ENCODE data around the gene BCR. TPM values are rescaled to one million over a fixed set of nuclear protein-coding genes. Genes with fewer than 3 reads are reported as not detected.

The BCR gene
- total and polyA plus RNA-seq, 2 experiments from 2014 or later, result 38.8 to 42.2 TPM

DNA sequence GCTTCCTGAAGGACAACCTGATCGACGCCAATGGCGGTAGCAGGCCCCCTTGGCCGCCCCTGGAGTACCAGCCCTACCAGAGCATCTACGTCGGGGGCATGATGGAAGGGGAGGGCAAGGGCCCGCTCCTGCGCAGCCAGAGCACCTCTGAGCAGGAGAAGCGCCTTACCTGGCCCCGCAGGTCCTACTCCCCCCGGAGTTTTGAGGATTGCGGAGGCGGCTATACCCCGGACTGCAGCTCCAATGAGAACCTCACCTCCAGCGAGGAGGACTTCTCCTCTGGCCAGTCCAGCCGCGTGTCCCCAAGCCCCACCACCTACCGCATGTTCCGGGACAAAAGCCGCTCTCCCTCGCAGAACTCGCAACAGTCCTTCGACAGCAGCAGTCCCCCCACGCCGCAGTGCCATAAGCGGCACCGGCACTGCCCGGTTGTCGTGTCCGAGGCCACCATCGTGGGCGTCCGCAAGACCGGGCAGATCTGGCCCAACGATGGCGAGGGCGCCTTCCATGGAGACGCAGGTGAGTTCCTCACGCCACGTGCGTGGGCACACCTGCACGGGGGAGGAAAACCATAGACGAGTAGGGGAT lies 1.5 kb downstream of the BCR start:
- Histone ChIP-seq H3K27ac (no peak overlapping the region), H2AFZ (no peak overlapping the region), H3K4me2 (peak overlapping the region; percentile 97), H3K27me3 (no peaks in the 10 kb centered on the region), H3K79me2 (peaks cover 57% of the 10 kb centered on the region), H3K4me1 (ENCODE audit: insufficient read depth) (peaks cover 51% of the 10 kb centered on the region), H4K20me1 (ENCODE audit: insufficient read depth, poor library complexity, severe bottlenecking) (peaks cover 56% of the 10 kb centered on the region), H3K36me3 (replicated peaks; ENCODE audit: insufficient read depth, low read depth) (no peaks in the 10 kb centered on the region), H3K9me3 (ENCODE audit: low read depth) (no peaks in the 10 kb centered on the region), H3K4me3 (peak overlapping the region; percentile 82), H3K9me2 (replicated peaks; ENCODE audit: insufficient read depth) (no peaks in the 10 kb centered on the region)
- DNase-seq (ENCODE audit: low spot score), result no peak
- 29% methylated on average over 42 of the region's 43 CpGs for WGBS (ENCODE audit: low lambda C conversion rate, missing lambda C conversion rate)
- TF ChIP-seq, protein P1, sequence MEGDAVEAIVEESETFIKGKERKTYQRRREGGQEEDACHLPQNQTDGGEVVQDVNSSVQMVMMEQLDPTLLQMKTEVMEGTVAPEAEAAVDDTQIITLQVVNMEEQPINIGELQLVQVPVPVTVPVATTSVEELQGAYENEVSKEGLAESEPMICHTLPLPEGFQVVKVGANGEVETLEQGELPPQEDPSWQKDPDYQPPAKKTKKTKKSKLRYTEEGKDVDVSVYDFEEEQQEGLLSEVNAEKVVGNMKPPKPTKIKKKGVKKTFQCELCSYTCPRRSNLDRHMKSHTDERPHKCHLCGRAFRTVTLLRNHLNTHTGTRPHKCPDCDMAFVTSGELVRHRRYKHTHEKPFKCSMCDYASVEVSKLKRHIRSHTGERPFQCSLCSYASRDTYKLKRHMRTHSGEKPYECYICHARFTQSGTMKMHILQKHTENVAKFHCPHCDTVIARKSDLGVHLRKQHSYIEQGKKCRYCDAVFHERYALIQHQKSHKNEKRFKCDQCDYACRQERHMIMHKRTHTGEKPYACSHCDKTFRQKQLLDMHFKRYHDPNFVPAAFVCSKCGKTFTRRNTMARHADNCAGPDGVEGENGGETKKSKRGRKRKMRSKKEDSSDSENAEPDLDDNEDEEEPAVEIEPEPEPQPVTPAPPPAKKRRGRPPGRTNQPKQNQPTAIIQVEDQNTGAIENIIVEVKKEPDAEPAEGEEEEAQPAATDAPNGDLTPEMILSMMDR (IDR thresholded peaks at IDR 0.05; ENCODE audit: poor library complexity), result no peak
- no peak for TF ChIP-seq EZH2 (IDR thresholded peaks at IDR 0.05; ENCODE audit: borderline replicate concordance)
- no peak for TF ChIP-seq EZH2phosphoT487 (IDR thresholded peaks at IDR 0.05; ENCODE audit: low read depth, severe bottlenecking, unreplicated experiment)

DNA sequence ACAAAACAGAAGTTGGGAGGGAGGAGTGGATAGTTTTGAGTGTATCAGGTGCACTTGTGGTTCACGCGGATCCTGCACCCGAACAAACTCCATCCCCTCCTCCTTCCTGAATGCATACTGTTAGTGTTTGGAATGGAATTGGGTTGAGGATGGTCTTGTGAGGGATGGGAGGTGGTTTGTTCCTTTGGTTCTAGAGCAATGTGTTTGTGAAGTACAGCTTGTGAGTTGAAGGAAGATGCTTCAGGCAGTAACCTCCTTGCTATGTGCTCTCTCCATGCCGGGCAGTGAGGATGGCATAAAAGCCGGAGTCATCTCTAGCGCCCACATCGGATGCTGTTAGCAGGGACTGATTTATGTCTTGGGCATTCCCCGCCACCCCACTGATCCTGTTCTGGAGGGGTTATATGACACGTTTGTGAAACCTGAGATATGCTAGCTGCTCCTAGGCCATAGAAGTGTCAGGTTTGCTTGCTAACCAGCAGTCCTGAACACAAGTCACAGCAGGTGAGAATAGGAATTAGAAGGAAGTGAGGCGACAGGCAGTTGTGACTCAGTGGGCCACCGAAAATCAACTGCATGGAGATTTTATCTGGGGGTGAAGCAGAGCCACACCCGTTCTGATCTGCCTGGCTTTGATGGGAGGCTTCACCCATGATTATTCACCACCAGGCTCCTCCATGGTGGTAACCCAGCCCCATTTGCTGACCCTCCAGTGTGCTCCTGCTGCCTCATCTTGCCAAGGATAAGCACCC lies 2.2 kb downstream of the BCR start:
- Histone ChIP-seq H2AFZ (no peak overlapping the region), H3K4me3 (peak overlapping the region; percentile 82), H3K36me3 (replicated peaks; ENCODE audit: insufficient read depth, low read depth) (no peaks in the 10 kb centered on the region), H4K20me1 (ENCODE audit: insufficient read depth, poor library complexity, severe bottlenecking) (peaks cover 63% of the 10 kb centered on the region), H3K9me2 (replicated peaks; ENCODE audit: insufficient read depth) (no peaks in the 10 kb centered on the region), H3K4me2 (peak overlapping the region; percentile 97), H3K79me2 (peaks cover 64% of the 10 kb centered on the region), H3K9me3 (ENCODE audit: low read depth) (no peaks in the 10 kb centered on the region), H3K27ac (no peak overlapping the region), H3K27me3 (no peaks in the 10 kb centered on the region), H3K4me1 (ENCODE audit: insufficient read depth) (peaks cover 51% of the 10 kb centered on the region)
- TF ChIP-seq EZH2phosphoT487 (IDR thresholded peaks at IDR 0.05; ENCODE audit: low read depth, severe bottlenecking, unreplicated experiment), result no peak
- no peak for TF ChIP-seq EZH2 (IDR thresholded peaks at IDR 0.05; ENCODE audit: borderline replicate concordance)
- TF ChIP-seq, protein P1 (IDR thresholded peaks at IDR 0.05; ENCODE audit: poor library complexity), result no peak
- DNase-seq (ENCODE audit: low spot score), result peak; percentile 56
- WGBS (ENCODE audit: low lambda C conversion rate, missing lambda C conversion rate), result 20% methylated on average over 12 of the region's 12 CpGs

DNA sequence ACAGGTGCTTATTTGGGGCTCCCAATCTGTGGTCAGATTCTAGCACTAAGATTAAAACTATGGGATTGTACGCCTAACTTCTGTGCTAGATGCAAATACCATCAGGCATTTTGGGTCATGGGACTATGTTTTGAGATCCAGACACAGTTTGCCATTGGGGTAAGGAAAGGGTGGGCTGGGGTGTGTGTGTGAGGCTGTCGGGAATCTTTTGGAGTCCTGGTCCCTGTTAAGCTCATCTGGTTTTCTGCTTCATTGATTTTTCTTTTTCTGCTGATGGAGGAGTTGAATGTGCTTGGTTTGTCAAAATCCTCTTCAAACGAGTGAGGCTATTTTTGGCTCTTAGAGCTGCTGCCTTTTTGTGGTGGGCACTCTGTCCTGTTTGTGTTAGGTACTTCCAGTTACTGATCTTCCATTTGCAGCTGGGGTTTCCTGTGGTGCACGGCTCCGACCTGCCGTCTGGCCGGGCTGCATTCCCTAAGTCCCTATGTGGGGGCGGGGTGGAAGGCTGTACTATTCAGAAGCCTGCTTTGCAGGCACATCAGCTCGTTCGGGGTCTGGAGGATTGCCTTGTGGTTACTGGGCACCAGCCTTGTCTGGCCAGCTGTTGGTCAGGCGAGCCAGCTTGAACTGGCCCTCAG lies 2.9 kb downstream of the BCR start:
- Histone ChIP-seq H3K79me2 (peaks cover 70% of the 10 kb centered on the region), H3K9me2 (replicated peaks; ENCODE audit: insufficient read depth) (no peaks in the 10 kb centered on the region), H3K4me3 (peak overlapping the region; percentile 82), H3K4me2 (peak overlapping the region; percentile 97), H4K20me1 (ENCODE audit: insufficient read depth, poor library complexity, severe bottlenecking) (peaks cover 69% of the 10 kb centered on the region), H3K4me1 (ENCODE audit: insufficient read depth) (peaks cover 52% of the 10 kb centered on the region), H2AFZ (no peak overlapping the region), H3K27ac (no peak overlapping the region), H3K27me3 (no peaks in the 10 kb centered on the region), H3K36me3 (replicated peaks; ENCODE audit: insufficient read depth, low read depth) (no peaks in the 10 kb centered on the region), H3K9me3 (ENCODE audit: low read depth) (no peaks in the 10 kb centered on the region)
- peak; percentile 74 for DNase-seq (ENCODE audit: low spot score)
- 13% methylated on average over 11 of the region's 11 CpGs for WGBS (ENCODE audit: low lambda C conversion rate, missing lambda C conversion rate)
- TF ChIP-seq EZH2 (IDR thresholded peaks at IDR 0.05; ENCODE audit: borderline replicate concordance) (no peak), EZH2phosphoT487 (IDR thresholded peaks at IDR 0.05; ENCODE audit: low read depth, severe bottlenecking, unreplicated experiment) (no peak)
- TF ChIP-seq, protein P1 (IDR thresholded peaks at IDR 0.05; ENCODE audit: poor library complexity), result no peak

Measured in hepatocyte (in vitro differentiated cells).